Prostate gland (tissue), 2 donors: Measurements from ENCODE around the gene EXOC8. TPM values are rescaled to one million over a fixed set of nuclear protein-coding genes. Genes with fewer than 3 reads are reported as not detected.

ENCODE experiments used
- DNase-seq: peaks from one replicate; pipeline ENCODE4 v3.0.0-alpha.2; 2019; ENCODE audit warnings: low spot score
- H3K27ac ChIP-seq, 2 donors: fragments of 200-600 bp; sonication (generic); 2 replicates each; pipeline ENCODE4 v1.5.1; 2017 to 2019
- H3K27me3 ChIP-seq: fragments of 200-600 bp; sonication (generic); replicated peaks from 2 replicates; pipeline ENCODE4 v1.5.1; 2019; ENCODE audit not compliant: insufficient read depth
- H3K36me3 ChIP-seq, 2 donors: fragments of 200-600 bp; sonication (generic); 1 replicate in 1 of 2; 2 replicates in 1 of 2; pipeline versions ENCODE4 v1.5.1 to v1.8.1; 2017 to 2019
- H3K4me1 ChIP-seq: fragments of 200-600 bp; sonication (generic); replicated peaks from 2 replicates; pipeline ENCODE4 v1.5.1; 2019
- H3K4me3 ChIP-seq, 2 donors: fragments of 200-600 bp; sonication (generic); 2 replicates each; pipeline ENCODE4 v1.5.1; 2017 to 2019
- H3K9me3 ChIP-seq: fragments of 200-600 bp; sonication (generic); 2 replicates; pipeline ENCODE4 v1.5.1; 2017
- POLR2A ChIP-seq: fragments of 450-650 bp; IDR thresholded peaks from one replicate; pipeline ENCODE4 v1.6.1; 2016; ENCODE audit warnings: antibody characterized with exemption, mild to moderate bottlenecking
- POLR2AphosphoS5 ChIP-seq: sonication (generic); formaldehyde crosslinking; IDR thresholded peaks from one replicate; pipeline ENCODE4 v1.6.1; 2017; ENCODE audit warnings: antibody characterized with exemption
- WGBS: methylation state at CpG from one replicate; pipeline ENCODE4 v1.1.5; 2018; 5-methylcytosine and 5-hydroxymethylcytosine counted together
- intact Hi-C: fragments of 100-400 bp; cut with DNase I; formaldehyde crosslinking; loops from one replicate; pipeline ENCODE4 v1.14.2; 2022
- total RNA-seq, 2 donors: library from RNA; depleted of rRNA; stranded (reverse); fragments of >200 nt; gene quantifications; one replicate each; pipeline ENCODE4 v1.1.0, GENCODE V29; 2016
- TF ChIP-seq, protein P1 (sequence below), 4 experiments: fragments of 200-600 bp in 2 of 4; fragments of 450-650 bp in 2 of 4; sonication (generic) in 2 of 4; IDR thresholded peaks; 1 replicate in 3 of 4; 2 replicates in 1 of 4; pipeline ENCODE4 v1.5.1; 2016 to 2019; ENCODE audit warnings: antibody characterized with exemption in 4 of 4, mild to moderate bottlenecking in 2 of 4, moderate library complexity in 2 of 4

Gene EXOC8
- total RNA-seq, 2 donors from 2014 or later: 11.9 to 14.8 TPM

DNA sequence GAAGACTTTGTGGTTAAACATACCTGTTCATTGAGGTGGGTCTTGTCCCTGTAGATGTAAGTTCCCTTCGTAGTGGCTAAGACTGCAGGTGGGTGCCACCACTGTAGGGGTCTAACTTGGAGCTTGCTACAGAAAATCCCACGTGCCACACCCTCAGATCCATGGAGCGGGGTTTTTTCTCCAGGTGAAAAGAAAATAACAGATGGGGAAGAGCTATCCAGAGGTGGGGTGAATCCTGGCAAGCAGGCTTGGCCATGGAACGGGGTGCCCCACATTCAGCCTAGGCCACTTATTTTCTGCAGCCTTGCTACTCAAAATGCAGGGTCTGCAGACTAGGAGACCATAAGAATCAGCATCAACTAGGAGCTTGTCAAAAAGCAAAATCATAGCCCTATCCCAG, 24.0 kb downstream of the EXOC8 start:
- no peaks in the 10 kb centered on the region for H3K27me3 ChIP-seq
- intact Hi-C loops: no loop called here
- DNase-seq: no peak
- WGBS: 91% methylated on average over 4 of the region's 4 CpGs
- no peak overlapping the region for H3K4me3 ChIP-seq
- TF ChIP-seq POLR2AphosphoS5: no peak
- TF ChIP-seq, protein P1, sequence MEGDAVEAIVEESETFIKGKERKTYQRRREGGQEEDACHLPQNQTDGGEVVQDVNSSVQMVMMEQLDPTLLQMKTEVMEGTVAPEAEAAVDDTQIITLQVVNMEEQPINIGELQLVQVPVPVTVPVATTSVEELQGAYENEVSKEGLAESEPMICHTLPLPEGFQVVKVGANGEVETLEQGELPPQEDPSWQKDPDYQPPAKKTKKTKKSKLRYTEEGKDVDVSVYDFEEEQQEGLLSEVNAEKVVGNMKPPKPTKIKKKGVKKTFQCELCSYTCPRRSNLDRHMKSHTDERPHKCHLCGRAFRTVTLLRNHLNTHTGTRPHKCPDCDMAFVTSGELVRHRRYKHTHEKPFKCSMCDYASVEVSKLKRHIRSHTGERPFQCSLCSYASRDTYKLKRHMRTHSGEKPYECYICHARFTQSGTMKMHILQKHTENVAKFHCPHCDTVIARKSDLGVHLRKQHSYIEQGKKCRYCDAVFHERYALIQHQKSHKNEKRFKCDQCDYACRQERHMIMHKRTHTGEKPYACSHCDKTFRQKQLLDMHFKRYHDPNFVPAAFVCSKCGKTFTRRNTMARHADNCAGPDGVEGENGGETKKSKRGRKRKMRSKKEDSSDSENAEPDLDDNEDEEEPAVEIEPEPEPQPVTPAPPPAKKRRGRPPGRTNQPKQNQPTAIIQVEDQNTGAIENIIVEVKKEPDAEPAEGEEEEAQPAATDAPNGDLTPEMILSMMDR (IDR thresholded peaks at IDR 0.05): no peak
- no peak for TF ChIP-seq POLR2A
- no peaks in the 10 kb centered on the region for H3K4me1 ChIP-seq
- H3K27ac ChIP-seq: no peak overlapping the region
- H3K9me3 ChIP-seq: no peaks in the 10 kb centered on the region
- no peaks in the 10 kb centered on the region for H3K36me3 ChIP-seq

GRCh38 chr1:231312432-231312788, 25.2 kb downstream of the EXOC8 start:
- WGBS: 95% methylated on average over 5 of the region's 5 CpGs
- no peak for DNase-seq
- H3K27ac ChIP-seq: no peak overlapping the region
- no peaks in the 10 kb centered on the region for H3K36me3 ChIP-seq
- intact Hi-C loops: no loop called here
- no peak for TF ChIP-seq POLR2AphosphoS5
- no peak for TF ChIP-seq POLR2A
- TF ChIP-seq, protein P1 (IDR thresholded peaks at IDR 0.05): no peak
- H3K9me3 ChIP-seq: no peaks in the 10 kb centered on the region
- no peaks in the 10 kb centered on the region for H3K27me3 ChIP-seq
- H3K4me3 ChIP-seq: no peak overlapping the region
- no peaks in the 10 kb centered on the region for H3K4me1 ChIP-seq

GRCh38 chr1:231311720-231312431, 25.8 kb downstream of the EXOC8 start:
- Histone ChIP-seq H3K4me3 (no peak overlapping the region), H3K27me3 (no peaks in the 10 kb centered on the region), H3K9me3 (no peaks in the 10 kb centered on the region), H3K4me1 (no peaks in the 10 kb centered on the region), H3K27ac (no peak overlapping the region), H3K36me3 (no peaks in the 10 kb centered on the region)
- intact Hi-C loops: no loop called here
- 82% methylated on average over 8 of the region's 8 CpGs for WGBS
- TF ChIP-seq, protein P1 (IDR thresholded peaks at IDR 0.05): no peak
- TF ChIP-seq POLR2AphosphoS5 (no peak), POLR2A (no peak)
- DNase-seq: no peak

GRCh38 chr1:231310391-231310934, 27.2 kb downstream of the EXOC8 start:
- no peaks in the 10 kb centered on the region for H3K36me3 ChIP-seq
- 93% methylated on average over 10 of the region's 10 CpGs for WGBS
- H3K27me3 ChIP-seq: no peaks in the 10 kb centered on the region
- DNase-seq: no peak
- H3K9me3 ChIP-seq: no peaks in the 10 kb centered on the region
- H3K4me1 ChIP-seq: no peaks in the 10 kb centered on the region
- no peak overlapping the region for H3K4me3 ChIP-seq
- H3K27ac ChIP-seq: no peak overlapping the region
- intact Hi-C loops: no loop called here
- no peak for TF ChIP-seq POLR2A
- TF ChIP-seq, protein P1 (IDR thresholded peaks at IDR 0.05): no peak
- no peak for TF ChIP-seq POLR2AphosphoS5

DNA sequence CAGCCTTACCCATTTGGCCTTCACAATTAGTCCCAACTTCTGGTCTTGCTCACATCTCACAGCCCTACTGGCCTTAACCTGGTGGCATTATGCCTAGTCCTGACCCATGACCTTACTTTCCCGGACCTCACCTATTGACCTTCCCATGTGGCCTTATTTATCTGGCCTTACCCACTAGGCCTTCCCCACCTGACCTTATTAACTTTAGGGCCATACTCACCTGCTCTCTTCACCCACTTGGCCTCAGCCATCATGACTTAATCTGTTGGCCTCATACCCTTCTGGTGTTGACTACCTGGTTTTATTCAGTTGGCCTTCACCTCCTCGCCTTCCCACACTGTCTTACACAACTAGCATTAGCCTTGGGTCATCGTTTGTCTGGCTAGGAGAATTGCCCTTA, 35.7 kb downstream of the EXOC8 start:
- Histone ChIP-seq H3K27me3 (no peaks in the 10 kb centered on the region), H3K36me3 (no peaks in the 10 kb centered on the region), H3K27ac (no peak overlapping the region), H3K4me3 (no peak overlapping the region), H3K4me1 (no peaks in the 10 kb centered on the region), H3K9me3 (no peaks in the 10 kb centered on the region)
- TF ChIP-seq POLR2A: no peak
- TF ChIP-seq POLR2AphosphoS5: no peak
- TF ChIP-seq, protein P1 (IDR thresholded peaks at IDR 0.05): no peak
- intact Hi-C loops: no loop called here
- DNase-seq: no peak
- 95% methylated on average over 3 of the region's 3 CpGs for WGBS
